HepG2 (cell line): ENCODE data around the gene PIP4K2B. TPM values are rescaled to one million over a fixed set of nuclear protein-coding genes. Genes with fewer than 3 reads are reported as not detected.
A peak's percentile ranks its signal among the peaks of the same experiment; 100 is the strongest.

Experiments used
- CC2D1A ChIP-seq: sonication (generic); formaldehyde crosslinking; IDR thresholded peaks from 2 replicates; pipeline ENCODE4 v1.8.1; 2023; ENCODE audit warnings: mild to moderate bottlenecking, missing genetic modification reagents
- ETV6 ChIP-seq: sonication (generic); formaldehyde crosslinking; conservative IDR thresholded peaks from 2 replicates; pipeline ENCODE4 v1.4.0; 2020; ENCODE audit warnings: missing genetic modification reagents
- HNF1B ChIP-seq: sonication (generic); formaldehyde crosslinking; IDR thresholded peaks from 2 replicates; pipeline ENCODE4 v1.5.1; 2020; ENCODE audit warnings: mild to moderate bottlenecking, moderate library complexity, missing genetic modification reagents
- MTERF4 ChIP-seq: sonication (generic); formaldehyde crosslinking; IDR thresholded peaks from 2 replicates; pipeline ENCODE4 v1.8.0; 2023; ENCODE audit warnings: mild to moderate bottlenecking, missing genetic modification reagents
- NR0B2 ChIP-seq: sonication (generic); formaldehyde crosslinking; IDR thresholded peaks from 2 replicates; pipeline ENCODE4 v1.4.0; 2020; ENCODE audit warnings: mild to moderate bottlenecking, missing genetic modification reagents
- PCBP1 ChIP-seq: fragments of 200-400 bp; formaldehyde crosslinking; IDR thresholded peaks from 2 replicates; pipeline ENCODE4 v1.6.1; 2017; ENCODE audit warnings: mild to moderate bottlenecking, low read depth, low read length, borderline replicate concordance
- POLR2AphosphoS5 ChIP-seq: IDR thresholded peaks from 2 replicates; pipeline ENCODE4 v1.6.1; 2012; ENCODE audit warnings: low read depth, low read length
- PREB ChIP-seq: sonication (generic); formaldehyde crosslinking; IDR thresholded peaks from 2 replicates; pipeline ENCODE4 v1.4.0; 2020; ENCODE audit warnings: missing genetic modification reagents
- SSRP1 ChIP-seq: IDR thresholded peaks from 2 replicates; pipeline ENCODE4 v1.6.1; 2016; ENCODE audit warnings: control low read depth
- TEAD2 ChIP-seq: sonication (generic); formaldehyde crosslinking; IDR thresholded peaks from 2 replicates; pipeline ENCODE4 v1.9.0; 2021; ENCODE audit warnings: missing genetic modification reagents
- THYN1 ChIP-seq: sonication (generic); formaldehyde crosslinking; IDR thresholded peaks from 2 replicates; pipeline ENCODE4 v1.8.1; 2023; ENCODE audit warnings: low read depth, mild to moderate bottlenecking, moderate library complexity, missing genetic modification reagents, borderline replicate concordance
- XBP1 ChIP-seq: sonication (generic); formaldehyde crosslinking; IDR thresholded peaks from 2 replicates; pipeline ENCODE4 v1.5.0; 2020; ENCODE audit warnings: missing genetic modification reagents
- ZFX ChIP-seq: sonication (generic); formaldehyde crosslinking; IDR thresholded peaks from 2 replicates; pipeline ENCODE4 v1.4.0; 2020; ENCODE audit warnings: mild to moderate bottlenecking, low read depth, missing genetic modification reagents, moderate library complexity
- ZMAT3 ChIP-seq: sonication (generic); formaldehyde crosslinking; conservative IDR thresholded peaks from 2 replicates; pipeline ENCODE4 v1.7.0; 2021; ENCODE audit warnings: missing genetic modification reagents
- ZNF136 ChIP-seq: sonication (generic); formaldehyde crosslinking; IDR thresholded peaks from 2 replicates; pipeline ENCODE4 v1.8.1; 2022; ENCODE audit warnings: low read depth, mild to moderate bottlenecking, moderate library complexity, missing genetic modification reagents
- ZNF232 ChIP-seq: sonication (generic); formaldehyde crosslinking; IDR thresholded peaks from 2 replicates; pipeline ENCODE4 v1.4.0; 2020; ENCODE audit warnings: missing genetic modification reagents, borderline replicate concordance
- ZNF234 ChIP-seq: sonication (generic); formaldehyde crosslinking; conservative IDR thresholded peaks from 2 replicates; pipeline ENCODE4 v1.5.1; 2020; ENCODE audit warnings: mild to moderate bottlenecking, missing genetic modification reagents
- ZNF264 ChIP-seq: sonication (generic); formaldehyde crosslinking; IDR thresholded peaks from 2 replicates; pipeline ENCODE4 v1.4.0; 2020; ENCODE audit warnings: missing genetic modification reagents
- ZNF513 ChIP-seq: sonication (generic); formaldehyde crosslinking; conservative IDR thresholded peaks from 2 replicates; pipeline ENCODE4 v1.5.0; 2020; ENCODE audit warnings: missing genetic modification reagents
- ZNF570 ChIP-seq: sonication (generic); formaldehyde crosslinking; IDR thresholded peaks from 2 replicates; pipeline ENCODE4 v1.4.0; 2020; ENCODE audit warnings: mild to moderate bottlenecking, missing genetic modification reagents, borderline replicate concordance
- ZNF580 ChIP-seq: IDR thresholded peaks from 2 replicates; pipeline ENCODE4 v1.6.1; 2016; ENCODE audit warnings: low read depth, borderline replicate concordance
- ZNF616 ChIP-seq: sonication (generic); formaldehyde crosslinking; IDR thresholded peaks from 2 replicates; pipeline ENCODE4 v1.5.0; 2020; ENCODE audit warnings: low read depth, mild to moderate bottlenecking, missing genetic modification reagents
- ZNF839 ChIP-seq: sonication (generic); formaldehyde crosslinking; IDR thresholded peaks from 2 replicates; pipeline ENCODE4 v1.4.0; 2020; ENCODE audit warnings: missing genetic modification reagents, mild to moderate bottlenecking, borderline replicate concordance
- polyA plus RNA-seq, 8 experiments: library from polyadenylated mRNA; depleted of rRNA in 3 of 8; stranded (reverse) in 7 of 8; unstranded in 1 of 8; fragments of >200 nt; fragmentation: Illumina TruSeq in 4 of 8; extraction: Trizol in 4 of 8; gene quantifications; 2 replicates each; pipeline versions ENCODE4 v1.2.1 to v1.2.3, GENCODE V29; 2011 to 2016; ENCODE audit warnings: low read depth in 4 of 8, missing spikeins in 1 of 8, mixed read lengths in 1 of 8; ENCODE audit not compliant: insufficient read depth in 1 of 8
- total RNA-seq, 5 experiments: library from RNA; depleted of rRNA; stranded (reverse); fragments of >200 nt; fragmentation: Illumina TruSeq; extraction: Trizol; gene quantifications; 2 replicates each; pipeline ENCODE4 v1.2.3, GENCODE V29; 2016; ENCODE audit warnings: low read depth in 1 of 5

Gene PIP4K2B
- total and polyA plus RNA-seq, 2 of the 13 experiments (the other 11 are each of a cell fraction or from before 2014, with no cell fraction given), result 20.4 to 54.0 TPM

GRCh38 chr17:38799501-38800236 is at the start of gene PIP4K2B (continued):
- TF ChIP-seq PREB (CRISPR knock-in tag) (no peak), XBP1 (CRISPR knock-in tag) (0 out of 2 replicates have a peak, but pooled peaks have one; percentile 59), CC2D1A (CRISPR knock-in tag) (no peak), ZNF234 (no peak), ZNF616 (peak; percentile 81; the same call in 1 of the 2 replicates), ZNF580 (CRISPR knock-in tag) (0 out of 2 replicates have a peak, but pooled peaks have one; percentile 33), ZNF264 (CRISPR knock-in tag) (no peak; the same call in 1 of the 2 replicates), TEAD2 (CRISPR knock-in tag) (no peak), ZMAT3 (no peak), ETV6 (CRISPR knock-in tag) (no peak), MTERF4 (CRISPR knock-in tag) (peak; percentile 47), ZNF232 (peak; percentile 75; the same call in 1 of the 2 replicates), POLR2AphosphoS5 (peak; percentile 69), ZNF839 (no peak), ZNF513 (CRISPR knock-in tag) (peak; percentile 58; the same call in 1 of the 2 replicates), HNF1B (CRISPR knock-in tag) (peak; percentile 95), ZNF136 (CRISPR knock-in tag) (0 out of 2 replicates have a peak, but pooled peaks have one; percentile 57), THYN1 (CRISPR knock-in tag) (no peak), ZNF570 (CRISPR knock-in tag) (no peak; the same call in 1 of the 2 replicates), ZFX (CRISPR knock-in tag) (peak; percentile 77), SSRP1 (no peak), NR0B2 (CRISPR knock-in tag) (no peak; the same call in none of the 2 replicates), PCBP1 (peak; percentile 99)
